Ascending aorta (tissue), 2 donors: ENCODE measurements around the gene MARK2. TPM values are rescaled to one million over a fixed set of nuclear protein-coding genes. Genes with fewer than 3 reads are reported as not detected.

Source experiments
- DNase-seq, 2 donors: peaks; one replicate each; pipeline ENCODE4 v3.0.0-alpha.2; 2019; ENCODE audit warnings: low spot score in 2 of 2
- H3K27ac ChIP-seq, 2 donors: fragments of 200-600 bp; sonication (generic); one replicate each; pipeline ENCODE4 v1.5.1; 2016 to 2017; ENCODE audit warnings: mild to moderate bottlenecking in 1 of 2
- H3K27me3 ChIP-seq: fragments of 200-600 bp; sonication (generic); one replicate; pipeline ENCODE4 v1.5.1; 2017
- H3K36me3 ChIP-seq, 2 donors: fragments of 200-600 bp; sonication (generic); one replicate each; pipeline ENCODE4 v1.5.1; 2016
- H3K4me1 ChIP-seq, 2 donors: fragments of 200-600 bp; sonication (generic); one replicate each; pipeline ENCODE4 v1.5.1; 2016 to 2017; ENCODE audit warnings: mild to moderate bottlenecking in 1 of 2
- H3K4me3 ChIP-seq, 2 donors: fragments of 200-600 bp; sonication (generic); one replicate each; pipeline ENCODE4 v1.5.1; 2016 to 2017; ENCODE audit warnings: mild to moderate bottlenecking in 1 of 2
- H3K9me3 ChIP-seq, 2 donors: fragments of 200-600 bp; sonication (generic); one replicate each; pipeline ENCODE4 v1.5.1; 2016
- intact Hi-C: fragments of 100-400 bp; cut with DNase I; formaldehyde crosslinking; loops from one replicate; pipeline ENCODE4 v1.15.1; 2023
- total RNA-seq: library from RNA; depleted of rRNA; stranded (reverse); fragments of >200 nt; gene quantifications from one replicate; pipeline ENCODE4 v1.1.0, GENCODE V29; 2016
- TF ChIP-seq, protein P1 (sequence below), 3 experiments: fragments of 200-600 bp in 2 of 3; fragments of 450-650 bp in 1 of 3; sonication (generic) in 2 of 3; IDR thresholded peaks; one replicate each; pipeline ENCODE4 v1.5.1; 2016 to 2019; ENCODE audit warnings: antibody characterized with exemption in 3 of 3, mild to moderate bottlenecking in 1 of 3, moderate library complexity in 1 of 3

Gene MARK2
- total RNA-seq, 1 donor from 2014 or later: 45.7 TPM

GRCh38 chr11:63920126-63920938, 81.4 kb downstream of the MARK2 start:
- intact Hi-C loops: loop anchor here (1.0 kb wide), 1 partner anchor 82 kb away; no protein-coding TSS in a partner anchor
- DNase-seq: peak; percentile 51 to 86
- no peaks in the 10 kb centered on the region for H3K36me3 ChIP-seq
- H3K9me3 ChIP-seq: no peaks in the 10 kb centered on the region
- TF ChIP-seq, protein P1, sequence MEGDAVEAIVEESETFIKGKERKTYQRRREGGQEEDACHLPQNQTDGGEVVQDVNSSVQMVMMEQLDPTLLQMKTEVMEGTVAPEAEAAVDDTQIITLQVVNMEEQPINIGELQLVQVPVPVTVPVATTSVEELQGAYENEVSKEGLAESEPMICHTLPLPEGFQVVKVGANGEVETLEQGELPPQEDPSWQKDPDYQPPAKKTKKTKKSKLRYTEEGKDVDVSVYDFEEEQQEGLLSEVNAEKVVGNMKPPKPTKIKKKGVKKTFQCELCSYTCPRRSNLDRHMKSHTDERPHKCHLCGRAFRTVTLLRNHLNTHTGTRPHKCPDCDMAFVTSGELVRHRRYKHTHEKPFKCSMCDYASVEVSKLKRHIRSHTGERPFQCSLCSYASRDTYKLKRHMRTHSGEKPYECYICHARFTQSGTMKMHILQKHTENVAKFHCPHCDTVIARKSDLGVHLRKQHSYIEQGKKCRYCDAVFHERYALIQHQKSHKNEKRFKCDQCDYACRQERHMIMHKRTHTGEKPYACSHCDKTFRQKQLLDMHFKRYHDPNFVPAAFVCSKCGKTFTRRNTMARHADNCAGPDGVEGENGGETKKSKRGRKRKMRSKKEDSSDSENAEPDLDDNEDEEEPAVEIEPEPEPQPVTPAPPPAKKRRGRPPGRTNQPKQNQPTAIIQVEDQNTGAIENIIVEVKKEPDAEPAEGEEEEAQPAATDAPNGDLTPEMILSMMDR (IDR thresholded peaks at IDR 0.05): no peak
- peak overlapping the region; percentile 7 to 67 for H3K4me3 ChIP-seq
- H3K27ac ChIP-seq: peak overlapping the region; percentile 90 to 92
- no peaks in the 10 kb centered on the region for H3K27me3 ChIP-seq
- peaks cover 23 to 41% of the 10 kb centered on the region in 2 donors for H3K4me1 ChIP-seq

GRCh38 chr11:63920939-63921417, 82.1 kb downstream of the MARK2 start:
- peak overlapping the region in 1 of 2 donors; percentile 67 for H3K4me3 ChIP-seq
- H3K27ac ChIP-seq: peak overlapping the region; percentile 90 to 92
- TF ChIP-seq, protein P1 (IDR thresholded peaks at IDR 0.05): peak in 2 of 3 experiments; percentile 18 to 43
- no peaks in the 10 kb centered on the region for H3K27me3 ChIP-seq
- H3K4me1 ChIP-seq: peaks cover 23 to 36% of the 10 kb centered on the region in 2 donors
- no peaks in the 10 kb centered on the region for H3K36me3 ChIP-seq
- no peak for DNase-seq
- H3K9me3 ChIP-seq: no peaks in the 10 kb centered on the region
- intact Hi-C loops: loop anchor here (1.0 kb wide), 1 partner anchor 83 kb away; no protein-coding TSS in a partner anchor

DNA sequence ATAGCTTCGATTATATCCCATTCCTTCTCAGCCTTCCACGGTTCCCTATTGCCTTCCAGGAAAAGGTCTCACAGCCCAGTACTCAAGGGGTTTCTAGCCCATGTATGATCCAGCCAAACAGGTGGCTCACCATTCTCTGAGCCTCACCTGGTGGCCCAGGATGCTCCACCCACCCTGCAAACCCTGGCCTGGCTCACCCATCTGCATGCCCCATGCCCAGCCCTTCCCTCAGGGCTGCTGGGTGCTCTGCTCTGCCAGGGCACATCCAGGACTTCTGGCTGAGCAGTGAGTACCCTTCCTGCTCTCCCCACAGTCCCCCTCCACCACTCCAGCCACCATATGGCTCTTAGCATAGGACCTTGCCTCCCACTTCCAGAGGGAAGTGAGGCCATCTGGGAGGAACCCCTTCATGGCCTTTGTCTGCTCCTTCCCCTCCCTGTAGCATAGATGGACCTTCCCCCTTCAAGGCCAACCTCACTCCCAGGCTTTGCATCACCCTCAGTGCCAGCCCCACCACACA, 83.8 kb downstream of the MARK2 start:
- Histone ChIP-seq H3K4me1 (peaks cover 23 to 24% of the 10 kb centered on the region in 2 donors), H3K9me3 (no peaks in the 10 kb centered on the region), H3K36me3 (no peaks in the 10 kb centered on the region), H3K27me3 (no peaks in the 10 kb centered on the region), H3K4me3 (no peak overlapping the region), H3K27ac (no peak overlapping the region)
- intact Hi-C loops: no loop called here
- TF ChIP-seq, protein P1 (IDR thresholded peaks at IDR 0.05): no peak
- DNase-seq: no peak

DNA sequence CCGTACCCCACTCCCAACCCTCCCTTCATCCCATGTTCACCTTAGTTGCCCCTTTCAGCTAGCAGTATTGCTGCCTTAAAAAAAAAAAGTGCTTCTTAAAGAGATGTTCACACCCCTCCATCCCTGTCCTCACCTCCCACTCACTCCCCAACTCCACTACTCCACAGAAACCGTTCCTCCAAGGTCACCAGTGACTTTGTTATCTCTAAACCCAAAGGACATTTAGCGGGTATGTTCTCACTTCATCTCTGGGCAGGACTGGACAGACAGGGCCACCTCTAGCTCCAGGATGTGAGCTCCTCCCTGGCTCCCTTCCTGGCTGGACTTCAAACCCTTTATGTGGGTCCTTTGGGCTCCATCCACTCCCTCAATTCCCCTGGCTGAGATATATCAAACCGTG, 84.4 kb downstream of the MARK2 start:
- DNase-seq: no peak
- intact Hi-C loops: no loop called here
- no peaks in the 10 kb centered on the region for H3K36me3 ChIP-seq
- no peak overlapping the region for H3K27ac ChIP-seq
- H3K9me3 ChIP-seq: no peaks in the 10 kb centered on the region
- H3K4me1 ChIP-seq: peaks cover 20 to 22% of the 10 kb centered on the region in 2 donors
- no peak overlapping the region for H3K4me3 ChIP-seq
- no peaks in the 10 kb centered on the region for H3K27me3 ChIP-seq
- TF ChIP-seq, protein P1 (IDR thresholded peaks at IDR 0.05): no peak

- H3K36me3 ChIP-seq: no peaks in the 10 kb centered on the region
- no peaks in the 10 kb centered on the region for H3K27me3 ChIP-seq
- TF ChIP-seq, protein P1 (IDR thresholded peaks at IDR 0.05): no peak
- no peak overlapping the region for H3K4me3 ChIP-seq
- no peak for DNase-seq
- H3K9me3 ChIP-seq: no peaks in the 10 kb centered on the region
- no peaks in the 10 kb centered on the region for H3K4me1 ChIP-seq
- no peak overlapping the region for H3K27ac ChIP-seq
- intact Hi-C loops: no loop called here
Observed at GRCh38 chr11:63929616-63930015, 90.7 kb downstream of the MARK2 start.
